ENCODE data around the gene HOMER3.

The HOMER3 gene

DNA sequence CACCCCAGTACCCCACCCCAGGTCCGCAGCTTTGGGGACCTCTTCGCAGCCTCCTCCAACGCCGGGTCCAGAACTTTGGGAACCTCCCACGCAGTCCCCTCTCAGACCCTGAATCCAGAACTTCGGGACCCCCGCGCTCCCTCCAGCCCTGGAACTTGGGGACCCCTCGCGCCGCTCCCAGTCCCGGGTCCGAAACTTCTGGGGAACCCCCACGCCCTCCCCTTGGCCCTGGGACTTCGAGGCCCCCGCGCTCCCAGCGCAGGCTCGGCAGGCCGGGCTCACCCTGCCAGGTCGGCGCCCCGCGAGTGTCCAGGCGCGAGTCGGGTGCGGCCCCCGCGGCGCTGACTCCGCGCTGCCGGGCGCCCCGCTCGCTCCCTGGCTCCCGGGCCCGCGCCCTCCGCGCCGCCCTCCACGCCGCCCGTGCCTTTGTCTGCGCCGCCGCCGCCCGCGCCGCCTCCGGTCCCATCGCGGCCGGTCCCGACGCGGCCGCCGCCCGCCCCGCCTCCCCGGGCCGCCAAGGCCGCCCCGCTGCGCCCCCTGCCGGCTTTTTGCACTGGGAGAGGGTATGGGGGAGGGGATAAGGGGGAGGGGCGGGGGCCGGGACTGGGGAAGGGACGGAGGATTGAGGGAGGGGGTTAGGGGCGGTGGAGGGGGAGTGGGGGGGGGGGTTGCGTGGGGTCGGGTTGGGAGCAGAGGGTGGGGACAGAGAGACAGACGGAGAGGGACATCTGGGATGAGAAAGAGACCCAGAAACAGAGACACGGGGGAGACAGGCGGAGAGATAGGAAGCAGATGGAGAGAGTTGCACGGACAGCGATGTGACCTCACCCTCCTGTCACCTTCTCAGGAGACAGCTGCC is at the start of gene HOMER3:
HOMER3 (minus strand) TSS at position 449 of the 859 bp plus-strand sequence. CDS start 2,235 bp downstream, outside the sequence.
- Histone ChIP-seq H3K27ac (ENCODE audit: extremely low read depth, low read depth, low read length) (peak within 1 kb of the TSS; percentile 53; the same call in 1 of the 2 replicates), H3K4me3 (ENCODE audit: low read depth, low read length) (peak within 1 kb of the TSS; percentile 62), H3K4me1 (ENCODE audit: control insufficient read depth, insufficient read depth, low read length) (peaks cover 2% of the 10 kb centered on the region; the same call in 1 of the 2 replicates), H3K36me3 (ENCODE audit: control insufficient read depth in 2 of 2, insufficient read depth in 1 of 2, low read length in 2 of 2) (peaks cover 0 to 4% of the 10 kb centered on the region in 2 experiments; a peak in 2 of 3 replicates), H3K9me3 (ENCODE audit: control insufficient read depth, insufficient read depth, low read depth, low read length) (no peaks in the 10 kb centered on the region)
- CTCF ChIA-PET, result interaction anchor here (1.1 kb wide), 1 partner anchor 25 kb away, joined by 3 read pairs; no protein-coding TSS in a partner anchor
- POLR2A ChIA-PET, result no interaction called here
- TF ChIP-seq, protein P1, sequence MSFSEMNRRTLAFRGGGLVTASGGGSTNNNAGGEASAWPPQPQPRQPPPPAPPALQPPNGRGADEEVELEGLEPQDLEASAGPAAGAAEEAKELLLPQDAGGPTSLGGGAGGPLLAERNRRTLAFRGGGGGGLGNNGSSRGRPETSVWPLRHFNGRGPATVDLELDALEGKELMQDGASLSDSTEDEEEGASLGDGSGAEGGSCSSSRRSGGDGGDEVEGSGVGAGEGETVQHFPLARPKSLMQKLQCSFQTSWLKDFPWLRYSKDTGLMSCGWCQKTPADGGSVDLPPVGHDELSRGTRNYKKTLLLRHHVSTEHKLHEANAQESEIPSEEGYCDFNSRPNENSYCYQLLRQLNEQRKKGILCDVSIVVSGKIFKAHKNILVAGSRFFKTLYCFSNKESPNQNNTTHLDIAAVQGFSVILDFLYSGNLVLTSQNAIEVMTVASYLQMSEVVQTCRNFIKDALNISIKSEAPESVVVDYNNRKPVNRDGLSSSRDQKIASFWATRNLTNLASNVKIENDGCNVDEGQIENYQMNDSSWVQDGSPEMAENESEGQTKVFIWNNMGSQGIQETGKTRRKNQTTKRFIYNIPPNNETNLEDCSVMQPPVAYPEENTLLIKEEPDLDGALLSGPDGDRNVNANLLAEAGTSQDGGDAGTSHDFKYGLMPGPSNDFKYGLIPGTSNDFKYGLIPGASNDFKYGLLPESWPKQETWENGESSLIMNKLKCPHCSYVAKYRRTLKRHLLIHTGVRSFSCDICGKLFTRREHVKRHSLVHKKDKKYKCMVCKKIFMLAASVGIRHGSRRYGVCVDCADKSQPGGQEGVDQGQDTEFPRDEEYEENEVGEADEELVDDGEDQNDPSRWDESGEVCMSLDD (tag by site-specific recombination; IDR thresholded peaks at IDR 0.05), result 0 out of 2 replicates have a peak, but pooled peaks have one; percentile 18
- TF ChIP-seq ZNF660 (tag by site-specific recombination; IDR thresholded peaks at IDR 0.05), result no peak
- TF ChIP-seq ZNF335 (tag by site-specific recombination; conservative IDR thresholded peaks at IDR 0.05), result peak; percentile 84
- 0 out of 2 replicates have a peak, but pooled peaks have one; percentile 17 for TF ChIP-seq ZFHX2 (tag by site-specific recombination; conservative IDR thresholded peaks at IDR 0.05)
- TF ChIP-seq, protein P2, sequence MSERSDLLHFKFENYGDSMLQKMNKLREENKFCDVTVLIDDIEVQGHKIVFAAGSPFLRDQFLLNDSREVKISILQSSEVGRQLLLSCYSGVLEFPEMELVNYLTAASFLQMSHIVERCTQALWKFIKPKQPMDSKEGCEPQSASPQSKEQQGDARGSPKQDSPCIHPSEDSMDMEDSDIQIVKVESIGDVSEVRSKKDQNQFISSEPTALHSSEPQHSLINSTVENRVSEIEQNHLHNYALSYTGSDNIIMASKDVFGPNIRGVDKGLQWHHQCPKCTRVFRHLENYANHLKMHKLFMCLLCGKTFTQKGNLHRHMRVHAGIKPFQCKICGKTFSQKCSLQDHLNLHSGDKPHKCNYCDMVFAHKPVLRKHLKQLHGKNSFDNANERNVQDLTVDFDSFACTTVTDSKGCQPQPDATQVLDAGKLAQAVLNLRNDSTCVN (tag by site-specific recombination; optimal IDR thresholded peaks at IDR 0.05), result peak; percentile 40
- TF ChIP-seq, protein P3, sequence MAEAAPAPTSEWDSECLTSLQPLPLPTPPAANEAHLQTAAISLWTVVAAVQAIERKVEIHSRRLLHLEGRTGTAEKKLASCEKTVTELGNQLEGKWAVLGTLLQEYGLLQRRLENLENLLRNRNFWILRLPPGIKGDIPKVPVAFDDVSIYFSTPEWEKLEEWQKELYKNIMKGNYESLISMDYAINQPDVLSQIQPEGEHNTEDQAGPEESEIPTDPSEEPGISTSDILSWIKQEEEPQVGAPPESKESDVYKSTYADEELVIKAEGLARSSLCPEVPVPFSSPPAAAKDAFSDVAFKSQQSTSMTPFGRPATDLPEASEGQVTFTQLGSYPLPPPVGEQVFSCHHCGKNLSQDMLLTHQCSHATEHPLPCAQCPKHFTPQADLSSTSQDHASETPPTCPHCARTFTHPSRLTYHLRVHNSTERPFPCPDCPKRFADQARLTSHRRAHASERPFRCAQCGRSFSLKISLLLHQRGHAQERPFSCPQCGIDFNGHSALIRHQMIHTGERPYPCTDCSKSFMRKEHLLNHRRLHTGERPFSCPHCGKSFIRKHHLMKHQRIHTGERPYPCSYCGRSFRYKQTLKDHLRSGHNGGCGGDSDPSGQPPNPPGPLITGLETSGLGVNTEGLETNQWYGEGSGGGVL (tag by site-specific recombination; IDR thresholded peaks at IDR 0.05), result peak; percentile 41; the same call in 1 of the 2 replicates

DNA sequence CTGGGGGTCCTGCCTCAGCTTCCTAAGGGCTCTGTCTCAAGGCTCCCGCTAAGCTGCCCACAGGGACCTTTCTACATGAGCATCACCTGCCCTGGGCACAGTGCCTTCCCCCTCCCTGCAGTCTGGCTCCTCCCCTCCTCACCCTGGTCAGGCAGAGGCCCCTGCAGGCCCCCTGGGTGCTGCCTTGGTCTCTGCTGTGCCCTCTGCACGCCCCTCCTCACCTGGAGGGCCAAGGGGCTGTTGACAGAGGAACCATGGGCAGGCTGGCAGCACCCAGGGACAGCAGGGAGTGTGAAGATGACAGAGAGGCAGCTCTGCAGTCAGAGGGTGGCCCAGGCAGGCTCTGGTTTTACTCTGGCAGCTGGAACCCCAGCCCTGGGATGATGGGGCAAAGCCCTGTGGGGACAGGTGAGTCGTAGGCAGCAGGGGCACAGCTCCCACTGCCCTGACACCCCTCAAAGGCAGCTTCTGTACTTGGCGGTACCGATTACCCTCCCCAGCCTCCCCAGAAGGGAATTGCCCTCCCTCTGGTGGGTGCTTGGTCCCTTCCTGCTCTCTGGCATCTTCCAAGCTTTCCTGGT is 49.2 kb upstream of the HOMER3 start:
- ChIA-PET POLR2A (interaction anchor here (0.6 to 1.1 kb wide), 2 partner anchors 19 to 131 kb away, joined by 3 read pairs; no protein-coding TSS in a partner anchor), CTCF (no interaction called here)
- TF ChIP-seq ZNF354C (tag by site-specific recombination; IDR thresholded peaks at IDR 0.05; ENCODE audit: borderline replicate concordance, low read depth) (no peak), ZNF747 (tag by site-specific recombination; IDR thresholded peaks at IDR 0.05) (no peak), ZIC2 (tag by site-specific recombination; IDR thresholded peaks at IDR 0.05) (peak; percentile 84), ZNF302 (tag by site-specific recombination; IDR thresholded peaks at IDR 0.05; ENCODE audit: low read depth) (no peak)
- TF ChIP-seq, protein P4, sequence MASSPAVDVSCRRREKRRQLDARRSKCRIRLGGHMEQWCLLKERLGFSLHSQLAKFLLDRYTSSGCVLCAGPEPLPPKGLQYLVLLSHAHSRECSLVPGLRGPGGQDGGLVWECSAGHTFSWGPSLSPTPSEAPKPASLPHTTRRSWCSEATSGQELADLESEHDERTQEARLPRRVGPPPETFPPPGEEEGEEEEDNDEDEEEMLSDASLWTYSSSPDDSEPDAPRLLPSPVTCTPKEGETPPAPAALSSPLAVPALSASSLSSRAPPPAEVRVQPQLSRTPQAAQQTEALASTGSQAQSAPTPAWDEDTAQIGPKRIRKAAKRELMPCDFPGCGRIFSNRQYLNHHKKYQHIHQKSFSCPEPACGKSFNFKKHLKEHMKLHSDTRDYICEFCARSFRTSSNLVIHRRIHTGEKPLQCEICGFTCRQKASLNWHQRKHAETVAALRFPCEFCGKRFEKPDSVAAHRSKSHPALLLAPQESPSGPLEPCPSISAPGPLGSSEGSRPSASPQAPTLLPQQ (tag by site-specific recombination; IDR thresholded peaks at IDR 0.05), result no peak
- no peak overlapping the region for H3K27ac ChIP-seq (ENCODE audit: extremely low read depth, low read depth, low read length)
- H3K4me1 ChIP-seq (ENCODE audit: control insufficient read depth, insufficient read depth, low read length), result no peaks in the 10 kb centered on the region
- H3K4me3 ChIP-seq (ENCODE audit: low read depth, low read length), result no peak overlapping the region
- peaks cover 9 to 40% of the 10 kb centered on the region in 2 experiments; a peak in 2 of 3 replicates for H3K36me3 ChIP-seq (ENCODE audit: control insufficient read depth in 2 of 2, insufficient read depth in 1 of 2, low read length in 2 of 2)
- H3K9me3 ChIP-seq (ENCODE audit: control insufficient read depth, insufficient read depth, low read depth, low read length), result no peaks in the 10 kb centered on the region

Measured in HEK293 (cell line).